T-helper 17 cell (primary cell): ENCODE data around the gene CASKIN2. TPM values are rescaled to one million over a fixed set of nuclear protein-coding genes. Genes with fewer than 3 reads are reported as not detected.

Source experiments
- ATAC-seq: fragments of 150-1000 bp; cut with Tn5 transposase; 2 replicates; pipeline ENCODE4 v1.10.0; 2021; ENCODE audit warnings: mild to moderate bottlenecking, moderate library complexity
- DNase-seq, 3 donors: peaks; one replicate each; pipeline versions ENCODE4 v3.0.0 to v3.0.0-alpha.2; 2020 to 2021
- H3K9me3 ChIP-seq: one replicate; pipeline ENCODE4 v1.7.0; 2013; ENCODE audit warnings: low read length, mild to moderate bottlenecking; ENCODE audit not compliant: control insufficient read depth, poor library complexity, severe bottlenecking
- H3K27ac Mint-ChIP-seq: one replicate; pipeline ENCODE4 v1.8.0; 2022; ENCODE audit warnings: mild to moderate bottlenecking, moderate library complexity, mixed read lengths
- H3K27me3 Mint-ChIP-seq: one replicate; pipeline ENCODE4 v1.8.0; 2022; ENCODE audit warnings: mixed read lengths
- H3K36me3 Mint-ChIP-seq: one replicate; pipeline ENCODE4 v1.8.0; 2022; ENCODE audit warnings: low read depth, mixed read lengths
- H3K4me1 Mint-ChIP-seq: one replicate; pipeline ENCODE4 v1.8.0; 2022; ENCODE audit warnings: mild to moderate bottlenecking, mixed read lengths
- H3K4me3 Mint-ChIP-seq: one replicate; pipeline ENCODE4 v1.8.0; 2022; ENCODE audit warnings: mild to moderate bottlenecking, moderate library complexity, mixed read lengths
- total RNA-seq, 4 donors: library from RNA in 2 of 4; stranded (reverse) in 2 of 4; gene quantifications; one replicate each; pipeline ENCODE4 v1.2.3 and lab custom pipeline; 2022 to 2026

The CASKIN2 gene, protein sequence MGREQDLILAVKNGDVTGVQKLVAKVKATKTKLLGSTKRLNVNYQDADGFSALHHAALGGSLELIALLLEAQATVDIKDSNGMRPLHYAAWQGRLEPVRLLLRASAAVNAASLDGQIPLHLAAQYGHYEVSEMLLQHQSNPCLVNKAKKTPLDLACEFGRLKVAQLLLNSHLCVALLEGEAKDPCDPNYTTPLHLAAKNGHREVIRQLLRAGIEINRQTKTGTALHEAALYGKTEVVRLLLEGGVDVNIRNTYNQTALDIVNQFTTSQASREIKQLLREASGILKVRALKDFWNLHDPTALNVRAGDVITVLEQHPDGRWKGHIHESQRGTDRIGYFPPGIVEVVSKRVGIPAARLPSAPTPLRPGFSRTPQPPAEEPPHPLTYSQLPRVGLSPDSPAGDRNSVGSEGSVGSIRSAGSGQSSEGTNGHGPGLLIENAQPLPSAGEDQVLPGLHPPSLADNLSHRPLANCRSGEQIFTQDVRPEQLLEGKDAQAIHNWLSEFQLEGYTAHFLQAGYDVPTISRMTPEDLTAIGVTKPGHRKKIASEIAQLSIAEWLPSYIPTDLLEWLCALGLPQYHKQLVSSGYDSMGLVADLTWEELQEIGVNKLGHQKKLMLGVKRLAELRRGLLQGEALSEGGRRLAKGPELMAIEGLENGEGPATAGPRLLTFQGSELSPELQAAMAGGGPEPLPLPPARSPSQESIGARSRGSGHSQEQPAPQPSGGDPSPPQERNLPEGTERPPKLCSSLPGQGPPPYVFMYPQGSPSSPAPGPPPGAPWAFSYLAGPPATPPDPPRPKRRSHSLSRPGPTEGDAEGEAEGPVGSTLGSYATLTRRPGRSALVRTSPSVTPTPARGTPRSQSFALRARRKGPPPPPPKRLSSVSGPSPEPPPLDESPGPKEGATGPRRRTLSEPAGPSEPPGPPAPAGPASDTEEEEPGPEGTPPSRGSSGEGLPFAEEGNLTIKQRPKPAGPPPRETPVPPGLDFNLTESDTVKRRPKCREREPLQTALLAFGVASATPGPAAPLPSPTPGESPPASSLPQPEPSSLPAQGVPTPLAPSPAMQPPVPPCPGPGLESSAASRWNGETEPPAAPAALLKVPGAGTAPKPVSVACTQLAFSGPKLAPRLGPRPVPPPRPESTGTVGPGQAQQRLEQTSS (N-terminal part only)
- under 1 TPM; 0.08 to 0.40 TPM for total RNA-seq
- 0.08 to 0.12 reads per million in 2 donors for total RNA-seq (lab: John Stamatoyannopoulos, UW)

DNA sequence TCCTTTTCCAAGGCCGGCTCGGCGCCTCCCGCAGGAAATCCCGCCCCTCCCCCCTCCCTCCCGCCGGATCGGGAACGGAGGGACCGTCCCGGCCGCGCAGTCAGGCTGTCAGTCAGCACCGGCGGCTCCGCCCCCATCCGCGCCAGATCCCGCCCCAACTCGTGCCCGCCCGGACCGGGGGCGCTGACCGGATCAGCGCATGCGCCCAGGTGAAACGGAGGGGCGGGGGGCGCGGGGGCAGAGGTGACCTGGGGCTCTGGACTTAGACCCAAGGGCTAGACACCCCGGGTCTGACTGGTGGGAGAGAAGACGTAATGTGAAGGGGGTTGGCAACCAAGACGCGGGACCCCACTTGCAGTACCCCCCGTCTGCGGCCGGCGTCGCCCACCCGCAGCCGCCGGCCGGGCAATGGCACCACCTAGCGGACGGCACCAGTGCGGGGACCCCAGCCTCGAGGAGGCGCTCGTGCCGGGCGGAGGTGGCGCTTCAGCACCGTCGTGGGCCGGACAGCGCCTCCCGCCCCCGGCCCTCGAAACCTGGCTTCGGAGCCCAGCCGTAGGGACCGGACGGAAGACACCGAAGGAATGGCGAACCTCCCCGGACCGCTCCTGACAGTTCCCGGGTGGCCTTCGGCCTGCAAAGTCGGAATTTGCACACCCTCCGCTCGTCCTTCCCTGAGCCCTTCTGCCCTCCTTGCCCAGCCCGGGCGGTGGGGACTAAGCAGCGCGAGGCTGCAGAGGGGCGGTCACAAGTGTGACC is at the start of gene CASKIN2:
TSS of gene CASKIN2 (minus strand) at position 42 of the 759 bp plus-strand sequence. CDS start 1,733 bp downstream, outside the sequence.
- ATAC-seq (peak; percentile 66), DNase-seq (peak; percentile 66 to 68 (median 66))
- no peaks in the 10 kb centered on the region for H3K9me3 ChIP-seq
- Mint-ChIP-seq H3K27me3 (no peaks in the 10 kb centered on the region), H3K27ac (no peak within 1 kb of the TSS), H3K4me3 (peak within 1 kb of the TSS; percentile 85), H3K4me1 (peaks cover 17% of the 10 kb centered on the region), H3K36me3 (peaks cover 5% of the 10 kb centered on the region)

DNA sequence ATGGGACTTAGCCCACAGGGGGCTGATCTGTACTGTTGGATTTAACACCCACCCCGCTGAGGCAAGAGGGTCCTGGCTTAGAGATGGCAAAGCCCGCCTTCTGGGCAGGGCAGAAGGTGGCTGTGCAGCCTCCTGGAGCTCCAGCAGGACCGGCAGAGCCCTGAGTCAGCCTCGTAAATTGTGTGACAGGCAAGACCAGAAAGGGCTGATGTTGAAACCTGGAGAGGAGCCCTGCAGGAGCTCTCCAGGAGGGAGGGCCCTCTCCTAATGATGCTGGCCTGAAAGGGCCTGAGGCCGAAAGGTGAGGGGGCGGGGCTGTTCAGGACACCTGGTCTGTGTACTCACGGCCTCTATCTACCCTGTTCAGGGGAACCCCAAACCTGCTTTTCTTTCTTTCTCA is 49.7 kb upstream of the CASKIN2 start:
- no peaks in the 10 kb centered on the region for H3K9me3 ChIP-seq
- ATAC-seq (no peak), DNase-seq (no peak)
- H3K4me1 Mint-ChIP-seq = peaks cover 9% of the 10 kb centered on the region
- H3K27ac Mint-ChIP-seq = no peak overlapping the region
- H3K4me3 Mint-ChIP-seq = no peak overlapping the region
- peaks cover 2% of the 10 kb centered on the region for H3K36me3 Mint-ChIP-seq
- H3K27me3 Mint-ChIP-seq = no peaks in the 10 kb centered on the region

DNA sequence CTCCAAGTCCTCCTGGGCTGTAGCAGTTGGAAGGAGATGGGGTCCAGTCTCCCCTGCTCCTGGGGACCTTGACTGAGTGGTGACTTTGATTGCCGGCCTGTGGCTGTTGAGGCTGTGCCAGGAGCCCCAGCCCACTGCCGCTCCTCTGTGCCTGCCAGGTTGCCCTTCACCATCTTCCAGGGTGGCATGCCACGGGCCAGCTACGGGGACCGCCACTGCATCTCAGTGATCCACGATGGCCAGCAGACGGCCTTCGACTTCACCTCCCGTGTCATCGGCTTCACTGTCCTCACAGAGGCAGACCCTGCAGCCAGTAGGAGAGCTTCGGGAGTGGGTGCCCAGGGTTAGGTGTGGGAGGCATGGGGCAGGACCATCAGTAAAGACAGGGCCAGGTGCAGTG is 48.9 kb upstream of the CASKIN2 start:
- no peak overlapping the region for H3K27ac Mint-ChIP-seq
- peaks cover 2% of the 10 kb centered on the region for H3K36me3 Mint-ChIP-seq
- no peak overlapping the region for H3K4me3 Mint-ChIP-seq
- no peak for ATAC-seq
- H3K4me1 Mint-ChIP-seq = peaks cover 9% of the 10 kb centered on the region
- H3K27me3 Mint-ChIP-seq = no peaks in the 10 kb centered on the region
- no peak for DNase-seq
- no peaks in the 10 kb centered on the region for H3K9me3 ChIP-seq

DNA sequence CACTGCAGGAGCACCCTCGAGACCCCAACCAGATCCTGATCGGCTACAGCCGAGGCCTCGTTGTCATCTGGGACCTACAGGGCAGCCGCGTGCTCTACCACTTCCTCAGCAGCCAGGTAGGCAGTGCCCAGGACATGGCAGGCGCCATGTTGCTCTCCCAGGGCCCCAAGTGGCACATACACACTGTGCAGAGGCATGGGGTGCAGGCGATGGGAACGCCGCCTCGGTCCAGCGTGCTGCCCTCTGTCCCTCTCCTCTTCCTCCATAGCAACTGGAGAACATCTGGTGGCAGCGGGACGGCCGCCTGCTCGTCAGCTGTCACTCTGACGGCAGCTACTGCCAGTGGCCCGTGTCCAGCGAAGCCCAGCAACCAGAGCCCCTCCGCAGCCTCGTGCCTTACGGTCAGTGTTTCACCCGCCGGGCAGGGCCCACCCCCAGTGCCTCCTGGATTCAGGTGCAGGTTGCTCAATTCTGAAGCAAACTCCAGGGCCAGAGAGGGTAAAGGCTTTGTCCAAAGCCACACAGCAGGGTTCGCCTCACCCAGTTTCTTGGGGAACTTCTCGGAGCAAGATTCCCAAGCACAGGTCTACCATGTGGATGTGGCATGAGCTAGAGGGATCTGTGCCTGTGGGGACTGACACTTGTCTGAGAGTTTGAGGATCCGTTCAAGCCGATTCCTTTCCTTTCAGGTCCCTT is 47.9 kb upstream of the CASKIN2 start:
- Mint-ChIP-seq H3K27ac (no peak overlapping the region), H3K4me3 (no peak overlapping the region), H3K4me1 (peaks cover 9% of the 10 kb centered on the region), H3K36me3 (peaks cover 2% of the 10 kb centered on the region), H3K27me3 (no peaks in the 10 kb centered on the region)
- H3K9me3 ChIP-seq = no peaks in the 10 kb centered on the region
- no peak for ATAC-seq
- DNase-seq = no peak

DNA sequence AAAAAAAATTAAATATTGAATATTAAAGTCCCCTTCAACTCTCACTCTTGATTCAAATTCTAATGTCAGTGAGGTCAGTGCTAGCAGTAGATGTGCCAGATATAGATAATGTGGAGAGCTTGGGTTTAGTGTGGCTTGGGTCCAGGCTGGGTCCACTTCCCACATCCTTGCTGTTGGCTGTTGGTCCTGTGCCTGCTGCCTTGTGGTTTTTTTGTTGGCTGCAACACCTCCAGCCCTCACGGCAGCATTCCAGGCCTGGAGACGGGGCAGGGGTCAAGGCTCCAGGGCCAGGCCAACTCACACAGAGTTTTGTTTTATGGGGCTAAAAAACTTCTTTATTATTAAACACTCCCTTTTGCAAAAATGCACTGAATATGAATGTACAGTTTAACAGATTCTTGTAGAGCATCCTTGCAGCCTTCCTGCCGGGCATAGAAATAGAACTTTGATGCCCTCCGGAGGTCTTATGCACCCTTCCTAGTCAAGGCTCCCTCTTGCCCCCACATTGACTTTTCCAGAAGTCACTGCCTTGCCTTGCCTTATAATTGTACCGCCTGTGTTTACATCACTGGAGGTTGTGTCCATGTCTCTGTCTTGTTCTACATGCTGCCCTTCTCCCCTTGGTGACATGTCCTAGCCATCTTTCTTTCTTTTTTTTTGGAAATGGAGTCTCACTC is 46.7 kb upstream of the CASKIN2 start:
- H3K36me3 Mint-ChIP-seq = peaks cover 2% of the 10 kb centered on the region
- peaks cover 9% of the 10 kb centered on the region for H3K4me1 Mint-ChIP-seq
- no peak overlapping the region for H3K4me3 Mint-ChIP-seq
- ATAC-seq (no peak), DNase-seq (no peak)
- H3K27me3 Mint-ChIP-seq = no peaks in the 10 kb centered on the region
- no peaks in the 10 kb centered on the region for H3K9me3 ChIP-seq
- H3K27ac Mint-ChIP-seq = no peak overlapping the region

DNA sequence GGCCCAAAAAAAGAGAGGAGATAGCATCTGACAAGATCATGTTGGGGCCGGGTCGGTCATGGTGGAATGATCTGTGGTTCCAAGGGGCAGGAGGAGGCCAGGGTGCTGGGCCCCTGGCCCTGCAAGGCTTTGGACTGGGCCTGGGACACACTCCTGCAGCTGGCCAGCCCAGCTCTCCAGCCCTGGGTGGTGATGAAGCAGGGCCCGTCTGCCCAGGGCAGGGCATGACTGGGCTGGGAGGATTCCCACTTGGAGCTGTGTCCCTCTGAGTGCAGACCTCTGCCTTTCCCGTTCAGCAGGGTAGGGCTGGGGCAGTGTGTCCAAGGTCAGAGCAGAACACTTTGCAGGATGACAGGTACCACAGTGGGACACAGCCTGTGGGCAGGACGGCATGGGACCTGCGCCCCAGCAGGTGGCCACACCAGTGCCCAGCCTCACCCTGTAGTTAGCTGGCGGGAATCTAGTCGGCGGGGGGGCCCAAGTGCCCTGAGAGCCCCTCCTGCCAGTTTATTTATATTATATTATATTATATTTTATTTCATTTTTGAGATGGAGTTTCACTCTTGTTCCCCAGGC is 44.7 kb upstream of the CASKIN2 start:
- H3K27ac Mint-ChIP-seq = no peak overlapping the region
- ATAC-seq = no peak
- H3K4me3 Mint-ChIP-seq = no peak overlapping the region
- H3K4me1 Mint-ChIP-seq = no peaks in the 10 kb centered on the region
- H3K36me3 Mint-ChIP-seq = no peaks in the 10 kb centered on the region
- H3K27me3 Mint-ChIP-seq = no peaks in the 10 kb centered on the region
- DNase-seq = no peak
- H3K9me3 ChIP-seq = no peaks in the 10 kb centered on the region

DNA sequence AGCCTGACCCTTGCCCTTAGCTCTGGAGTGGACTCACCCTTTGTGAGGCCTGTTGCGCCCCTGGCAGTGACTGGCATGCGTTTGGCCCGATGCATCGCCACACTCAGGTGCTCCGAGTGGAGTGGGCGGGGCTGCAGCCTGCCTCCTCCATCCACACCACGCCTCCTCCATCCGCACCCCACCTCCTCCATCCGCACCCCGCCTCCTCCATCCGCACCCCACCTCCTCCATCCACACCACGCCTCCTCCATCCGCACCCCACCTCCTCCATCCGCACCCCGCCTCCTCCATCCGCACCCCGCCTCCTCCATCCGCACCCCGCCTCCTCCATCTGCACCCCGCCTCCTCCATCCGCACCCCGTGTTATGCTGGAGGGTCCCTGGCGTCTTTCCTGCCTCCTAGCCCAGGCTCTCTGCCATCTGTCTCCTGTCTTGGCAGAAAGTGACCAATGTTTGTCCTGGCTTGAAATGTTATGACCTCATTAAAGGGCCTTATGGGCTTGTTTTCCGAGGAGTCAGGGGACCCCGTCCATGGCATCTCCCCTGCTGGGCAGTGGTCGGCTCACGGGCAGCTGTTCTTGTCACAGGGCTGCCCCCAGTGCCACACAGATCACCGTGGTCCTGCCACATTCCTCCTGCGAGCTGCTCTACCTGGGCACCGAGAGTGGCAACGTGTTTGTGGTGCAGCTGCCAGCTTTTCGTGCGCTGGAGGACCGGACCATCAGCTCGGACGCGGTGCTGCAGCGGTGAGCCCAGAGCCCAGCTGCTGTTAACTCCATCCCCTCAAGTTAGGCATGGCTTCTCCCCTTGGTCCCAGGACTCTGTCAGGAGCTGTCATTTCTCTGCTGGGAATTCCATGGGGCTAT is 43.6 kb upstream of the CASKIN2 start:
- H3K9me3 ChIP-seq = no peaks in the 10 kb centered on the region
- Mint-ChIP-seq H3K27ac (no peak overlapping the region), H3K4me1 (no peaks in the 10 kb centered on the region), H3K36me3 (no peaks in the 10 kb centered on the region), H3K27me3 (no peaks in the 10 kb centered on the region), H3K4me3 (no peak overlapping the region)
- ATAC-seq (peak; percentile 68), DNase-seq (no peak)

DNA sequence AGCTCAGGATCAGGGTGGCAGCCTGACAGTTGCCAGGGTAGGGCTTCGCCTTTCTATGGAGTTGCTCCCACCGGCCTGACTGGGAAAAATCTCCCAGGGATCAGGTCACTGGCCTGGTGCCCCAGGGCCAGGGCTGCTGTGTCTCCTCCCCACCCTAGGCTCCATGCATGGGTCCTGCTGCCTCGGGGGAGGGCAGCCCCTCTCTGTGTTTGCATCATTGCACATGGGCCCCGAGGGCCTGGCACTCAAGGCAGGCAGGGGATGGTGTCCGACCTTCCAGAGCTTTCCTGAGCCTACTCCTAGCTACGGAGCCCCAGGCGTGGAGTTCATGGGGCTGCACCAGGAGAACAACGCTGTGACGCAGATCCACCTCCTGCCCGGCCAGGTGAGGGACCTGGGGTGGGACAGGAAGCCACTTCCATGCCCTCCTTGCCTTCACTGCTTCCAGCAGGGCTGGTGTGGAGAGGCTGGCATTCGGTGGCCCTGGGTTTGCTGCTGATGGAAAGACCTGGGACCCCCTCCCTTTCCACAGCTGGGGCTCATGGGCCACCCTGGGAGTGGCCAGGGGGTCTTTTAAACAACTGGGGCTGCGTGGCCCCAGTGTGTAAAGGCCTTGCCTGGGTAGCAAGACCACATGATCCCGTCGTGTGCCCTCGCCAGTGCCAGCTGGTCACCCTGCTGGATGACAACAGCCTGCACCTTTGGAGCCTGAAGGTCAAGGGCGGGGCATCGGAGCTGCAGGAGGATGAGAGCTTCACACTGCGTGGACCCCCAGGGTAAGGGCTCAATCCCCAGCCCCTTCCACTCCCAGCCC is 42.7 kb upstream of the CASKIN2 start:
- no peaks in the 10 kb centered on the region for H3K9me3 ChIP-seq
- H3K27me3 Mint-ChIP-seq = no peaks in the 10 kb centered on the region
- H3K36me3 Mint-ChIP-seq = no peaks in the 10 kb centered on the region
- no peaks in the 10 kb centered on the region for H3K4me1 Mint-ChIP-seq
- no peak for DNase-seq
- H3K4me3 Mint-ChIP-seq = no peak overlapping the region
- no peak for ATAC-seq
- H3K27ac Mint-ChIP-seq = no peak overlapping the region

DNA sequence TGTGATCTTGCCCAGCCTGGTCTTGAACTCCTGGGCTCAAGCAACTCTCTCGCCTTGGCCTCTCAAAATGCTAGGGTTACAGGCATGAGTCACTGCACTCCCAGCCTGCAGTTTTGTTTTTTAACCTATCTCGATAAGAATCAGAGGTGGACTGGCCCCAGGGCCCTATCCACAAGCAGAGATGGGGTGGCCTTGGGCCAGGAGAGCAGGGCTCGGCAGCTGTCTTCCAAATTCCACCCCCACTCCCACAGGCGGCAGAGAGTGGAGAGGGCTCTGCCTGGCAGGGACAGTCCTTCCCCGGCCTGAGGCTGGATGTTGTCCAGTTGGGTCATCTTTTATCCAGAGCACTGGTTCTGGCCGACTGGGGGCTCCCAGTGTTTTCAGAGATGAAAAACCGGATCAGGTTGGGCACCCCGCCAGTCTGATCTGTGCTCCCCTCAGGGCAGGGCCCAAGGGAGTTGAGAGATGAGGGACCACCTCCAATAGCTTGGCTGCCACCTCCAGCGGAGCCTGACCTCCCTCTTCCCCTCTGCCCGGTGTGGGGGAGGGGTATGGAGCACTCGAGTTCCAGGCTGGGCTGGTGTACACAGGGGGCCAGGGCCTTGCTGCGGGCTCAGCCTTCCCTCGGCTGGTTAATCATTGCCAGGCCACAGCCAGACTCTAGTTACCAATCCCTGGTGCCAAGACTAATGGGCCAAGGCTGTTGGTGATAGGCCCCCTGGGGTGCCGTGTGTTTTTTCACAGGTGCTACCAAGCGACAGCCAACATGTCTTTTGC is 41.9 kb upstream of the CASKIN2 start:
- Mint-ChIP-seq H3K36me3 (no peaks in the 10 kb centered on the region), H3K4me1 (no peaks in the 10 kb centered on the region), H3K27me3 (no peaks in the 10 kb centered on the region), H3K4me3 (no peak overlapping the region), H3K27ac (no peak overlapping the region)
- ATAC-seq = no peak
- DNase-seq = no peak
- H3K9me3 ChIP-seq = no peaks in the 10 kb centered on the region

DNA sequence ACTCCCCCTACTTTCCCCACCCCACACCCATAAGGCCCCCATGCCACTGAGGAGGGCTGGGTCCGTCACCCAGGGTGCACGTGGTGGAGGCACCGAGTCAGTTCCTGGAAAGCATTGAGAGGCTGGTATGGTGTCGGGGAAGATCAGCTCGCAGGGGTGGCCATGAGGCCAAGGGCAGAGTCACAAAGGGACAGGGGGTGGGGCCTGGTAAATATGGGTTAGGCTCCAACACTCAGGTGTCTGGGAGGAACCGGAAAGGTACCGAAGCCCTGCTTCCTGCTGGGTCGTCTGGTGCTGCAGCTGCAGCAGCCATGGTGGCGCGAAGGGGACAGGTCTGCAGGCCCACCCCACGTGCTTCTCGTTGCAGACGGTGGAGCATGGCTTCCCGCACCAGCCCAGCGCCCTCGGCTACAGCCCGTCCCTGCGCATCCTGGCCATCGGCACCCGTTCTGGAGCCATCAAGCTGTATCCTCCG is 40.4 kb upstream of the CASKIN2 start:
- DNase-seq (no peak), ATAC-seq (no peak)
- Mint-ChIP-seq H3K36me3 (no peaks in the 10 kb centered on the region), H3K4me3 (no peak overlapping the region), H3K4me1 (no peaks in the 10 kb centered on the region), H3K27ac (no peak overlapping the region), H3K27me3 (no peaks in the 10 kb centered on the region)
- H3K9me3 ChIP-seq = no peaks in the 10 kb centered on the region
